BLaER1 treated with 17β-estradiol and CSF1 and Interleukin-3, amounts not matched to agents 10 nM and 100 nM (cell line): ENCODE results near the gene PDE2A.

ENCODE experiments used
- H3K27ac ChIP-seq, 11 experiments: shearing (Covaris generic); formaldehyde crosslinking; 2 replicates each; pipeline ENCODE4 v1.8.1; 2022
- H3K27me3 ChIP-seq, 11 experiments: shearing (Covaris generic); formaldehyde crosslinking; 2 replicates each; pipeline ENCODE4 v1.8.1; 2022
- H3K36me3 ChIP-seq, 11 experiments: shearing (Covaris generic); formaldehyde crosslinking; 2 replicates each; pipeline ENCODE4 v1.8.1; 2022
- H3K4me1 ChIP-seq, 10 experiments: shearing (Covaris generic); formaldehyde crosslinking; 2 replicates each; pipeline ENCODE4 v1.8.1; 2022
- H3K4me2 ChIP-seq, 11 experiments: shearing (Covaris generic); formaldehyde crosslinking; 2 replicates each; pipeline ENCODE4 v1.8.1; 2022
- H3K4me3 ChIP-seq, 10 experiments: shearing (Covaris generic); formaldehyde crosslinking; 2 replicates each; pipeline ENCODE4 v1.8.1; 2022
- H3K9ac ChIP-seq, 11 experiments: shearing (Covaris generic); formaldehyde crosslinking; 2 replicates each; pipeline ENCODE4 v1.8.1; 2022
- H3K9me3 ChIP-seq, 11 experiments: shearing (Covaris generic); formaldehyde crosslinking; replicated peaks in 1 of 11; 2 replicates each; pipeline ENCODE4 v1.8.1; 2022
- H4K20me1 ChIP-seq, 11 experiments: shearing (Covaris generic); formaldehyde crosslinking; 2 replicates each; pipeline ENCODE4 v1.8.1; 2022
- Cebpa-rat ChIP-seq, 11 experiments: shearing (Covaris generic); IDR thresholded peaks; 2 replicates each; pipeline ENCODE4 v1.8.1; 2022

PDE2A gene

GRCh38 chr11:72578991-72579815 is 95.0 kb downstream of the PDE2A start:
- H3K4me1 ChIP-seq: peaks cover 34 to 50% (median 40%) of the 10 kb centered on the region in 10 experiments
- TF ChIP-seq Cebpa-rat (IDR thresholded peaks at IDR 0.05): no peak

GRCh38 chr11:72578566-72578965 is 95.7 kb downstream of the PDE2A start:
- H3K27ac ChIP-seq: no peak overlapping the region
- TF ChIP-seq Cebpa-rat (IDR thresholded peaks at IDR 0.05): no peak
- no peaks in the 10 kb centered on the region for H3K9me3 ChIP-seq
- H3K36me3 ChIP-seq: no peaks in the 10 kb centered on the region; a peak in 1 of 22 replicates
- H3K9ac ChIP-seq: no peak overlapping the region
- no peaks in the 10 kb centered on the region; a peak in 1 of 22 replicates for H4K20me1 ChIP-seq
- no peak overlapping the region for H3K4me3 ChIP-seq
- H3K4me2 ChIP-seq: peak overlapping the region in 7 of 11 experiments; percentile 12 to 92 (median 80); a peak in 8 of 22 replicates
- H3K4me1 ChIP-seq: peaks cover 34 to 56% (median 43%) of the 10 kb centered on the region in 10 experiments
- H3K27me3 ChIP-seq: 0 out of 22 replicates have a peak, but pooled peaks cover 0 to under 1% (median 0%) of the 10 kb centered on the region in 11 experiments

More at GRCh38 chr11:72578991-72579815, 95.0 kb downstream of the PDE2A start:
- Histone ChIP-seq H3K27me3 (peaks cover 0 to 7% (median 1%) of the 10 kb centered on the region in 11 experiments; a peak in 10 of 22 replicates), H4K20me1 (no peaks in the 10 kb centered on the region; a peak in 1 of 22 replicates), H3K4me2 (peak overlapping the region; percentile 42 to 92 (median 80)), H3K4me3 (0 out of 20 replicates have a peak overlapping the region, but pooled peaks of 1 of the 10 experiments have one; percentile 11), H3K36me3 (no peaks in the 10 kb centered on the region; a peak in 1 of 22 replicates), H3K9me3 (no peaks in the 10 kb centered on the region), H3K9ac (peak overlapping the region in 5 of 11 experiments; percentile 30 to 54 (median 42); a peak in 7 of 22 replicates), H3K27ac (peak overlapping the region in 9 of 11 experiments; percentile 11 to 63 (median 50); a peak in 14 of 22 replicates)

GRCh38 chr11:72578051-72578450 is 96.2 kb downstream of the PDE2A start:
- Histone ChIP-seq H3K4me1 (peaks cover 34 to 59% (median 46%) of the 10 kb centered on the region in 10 experiments), H3K9ac (no peak overlapping the region), H3K9me3 (no peaks in the 10 kb centered on the region), H3K36me3 (no peaks in the 10 kb centered on the region; a peak in 1 of 22 replicates), H4K20me1 (no peaks in the 10 kb centered on the region; a peak in 1 of 22 replicates), H3K4me2 (no peak overlapping the region; a peak in 2 of 22 replicates), H3K27me3 (no peaks in the 10 kb centered on the region), H3K27ac (no peak overlapping the region), H3K4me3 (no peak overlapping the region)
- no peak for TF ChIP-seq Cebpa-rat (IDR thresholded peaks at IDR 0.05)

- Histone ChIP-seq H3K9me3 (no peaks in the 10 kb centered on the region), H3K4me3 (no peak overlapping the region), H4K20me1 (no peaks in the 10 kb centered on the region; a peak in 1 of 22 replicates), H3K36me3 (no peaks in the 10 kb centered on the region; a peak in 1 of 22 replicates), H3K4me2 (no peak overlapping the region), H3K9ac (no peak overlapping the region), H3K27ac (no peak overlapping the region), H3K27me3 (no peaks in the 10 kb centered on the region), H3K4me1 (peaks cover 34 to 64% (median 46%) of the 10 kb centered on the region in 10 experiments)
- no peak for TF ChIP-seq Cebpa-rat (IDR thresholded peaks at IDR 0.05)
Measured at GRCh38 chr11:72577271-72577721, 96.9 kb downstream of the PDE2A start.

- no peaks in the 10 kb centered on the region for H3K27me3 ChIP-seq
- H3K9me3 ChIP-seq: no peaks in the 10 kb centered on the region
- H3K4me3 ChIP-seq: no peak overlapping the region
- H3K27ac ChIP-seq: no peak overlapping the region
- peaks cover 29 to 64% (median 41%) of the 10 kb centered on the region in 10 experiments for H3K4me1 ChIP-seq
- H3K9ac ChIP-seq: no peak overlapping the region
- H3K4me2 ChIP-seq: no peak overlapping the region
- no peaks in the 10 kb centered on the region; a peak in 1 of 22 replicates for H4K20me1 ChIP-seq
- H3K36me3 ChIP-seq: no peaks in the 10 kb centered on the region; a peak in 1 of 22 replicates
- no peak for TF ChIP-seq Cebpa-rat (IDR thresholded peaks at IDR 0.05)
Measured at GRCh38 chr11:72576661-72577060, 97.6 kb downstream of the PDE2A start.

GRCh38 chr11:72576243-72576595 is 98.0 kb downstream of the PDE2A start:
- Histone ChIP-seq H3K4me3 (no peak overlapping the region), H3K36me3 (no peaks in the 10 kb centered on the region; a peak in 1 of 22 replicates), H3K4me1 (peaks cover 25 to 64% (median 39%) of the 10 kb centered on the region in 10 experiments), H3K4me2 (no peak overlapping the region), H3K27ac (no peak overlapping the region), H3K9me3 (no peaks in the 10 kb centered on the region), H3K9ac (no peak overlapping the region), H4K20me1 (no peaks in the 10 kb centered on the region; a peak in 1 of 22 replicates), H3K27me3 (no peaks in the 10 kb centered on the region)
- TF ChIP-seq Cebpa-rat (IDR thresholded peaks at IDR 0.05): no peak

- TF ChIP-seq Cebpa-rat (IDR thresholded peaks at IDR 0.05): no peak
- peaks cover 20 to 64% (median 33%) of the 10 kb centered on the region in 10 experiments for H3K4me1 ChIP-seq
- no peaks in the 10 kb centered on the region; a peak in 1 of 22 replicates for H3K36me3 ChIP-seq
Measured at GRCh38 chr11:72575533-72576242, 98.5 kb downstream of the PDE2A start.

GRCh38 chr11:72574548-72575460 is 99.4 kb downstream of the PDE2A start:
- H3K4me3 ChIP-seq: no peak overlapping the region
- no peaks in the 10 kb centered on the region for H3K9me3 ChIP-seq
- H3K27ac ChIP-seq: no peak overlapping the region
- H3K27me3 ChIP-seq: no peaks in the 10 kb centered on the region
- no peak for TF ChIP-seq Cebpa-rat (IDR thresholded peaks at IDR 0.05)
- H3K36me3 ChIP-seq: no peaks in the 10 kb centered on the region; a peak in 1 of 22 replicates
- H3K4me2 ChIP-seq: peak overlapping the region in 3 of 11 experiments; percentile 38 to 89 (median 76); a peak in 5 of 22 replicates
- H3K9ac ChIP-seq: peak overlapping the region in 1 of 11 experiments; percentile 34; a peak in 1 of 22 replicates
- H3K4me1 ChIP-seq: peaks cover 11 to 64% (median 32%) of the 10 kb centered on the region in 10 experiments
- no peaks in the 10 kb centered on the region; a peak in 1 of 22 replicates for H4K20me1 ChIP-seq

More at GRCh38 chr11:72575533-72576242, 98.5 kb downstream of the PDE2A start:
- Histone ChIP-seq H3K9me3 (no peaks in the 10 kb centered on the region), H3K27ac (no peak overlapping the region), H3K9ac (no peak overlapping the region), H3K27me3 (no peaks in the 10 kb centered on the region), H4K20me1 (no peaks in the 10 kb centered on the region; a peak in 1 of 22 replicates), H3K4me2 (no peak overlapping the region), H3K4me3 (no peak overlapping the region)
